Colonic mucosa (tissue), 4 donors: Measurements from ENCODE around the gene WDR81. TPM values are rescaled to one million over a fixed set of nuclear protein-coding genes. Genes with fewer than 3 reads are reported as not detected.
A peak's percentile ranks its signal among the peaks of the same experiment; 100 is the strongest.

Source experiments
- DNase-seq: peaks from one replicate; pipeline ENCODE4 v3.0.0-alpha.2; 2020
- H3K27ac ChIP-seq: fragments of 200-600 bp; one replicate; pipeline ENCODE4 v1.8.0; 2021
- H3K27me3 ChIP-seq: fragments of 200-600 bp; one replicate; pipeline ENCODE4 v1.8.0; 2021
- H3K36me3 ChIP-seq: fragments of 200-600 bp; one replicate; pipeline ENCODE4 v1.8.0; 2021
- H3K4me1 ChIP-seq: fragments of 200-600 bp; one replicate; pipeline ENCODE4 v1.8.0; 2021; ENCODE audit warnings: mild to moderate bottlenecking
- H3K4me3 ChIP-seq: fragments of 200-600 bp; one replicate; pipeline ENCODE4 v1.8.0; 2021
- H3K9ac ChIP-seq, 2 donors: one replicate each; pipeline ENCODE4 v1.7.0; 2013; ENCODE audit warnings: control low read depth in 2 of 2, low read depth in 2 of 2, low read length in 2 of 2
- H3K9me3 ChIP-seq: fragments of 200-600 bp; one replicate; pipeline ENCODE4 v1.8.0; 2021
- CTCF ChIP-seq: fragments of 200-600 bp; IDR thresholded peaks from one replicate; pipeline ENCODE4 v1.8.0; 2022; ENCODE audit warnings: antibody characterized with exemption, mild to moderate bottlenecking
- intact Hi-C: fragments of 100-400 bp; cut with DNase I; formaldehyde crosslinking; loops from one replicate; pipeline ENCODE4 v1.14.1; 2022
- total RNA-seq, 2 donors: library from RNA; stranded (reverse); fragmentation: NEBNext Ultra II Directional in 1 of 2; extraction: Animal tissue kit (Norgen Biotek cat#: 25700) in 1 of 2; gene quantifications; one replicate each; pipeline ENCODE4 v1.2.1, GENCODE V29; 2021
- donor health status: healthy.
- donor health status: DM: no; HTN: no; CAD: no.
- donor health status: DM: no; HTN: no; CAD: no.

WDR81 gene
- total RNA-seq, 2 donors from 2014 or later: 9.2 to 16.0 TPM

GRCh38 chr17:1714427-1714979, 10.0 kb upstream of the WDR81 start:
- peak overlapping the region; percentile 94 to 96 for H3K9ac ChIP-seq
- H3K4me3 ChIP-seq: peak overlapping the region; percentile 93
- peak; percentile 100 for DNase-seq
- H3K36me3 ChIP-seq: no peaks in the 10 kb centered on the region
- intact Hi-C loops: loop anchor here (5.0 kb wide), 1 partner anchor 37 kb away; no protein-coding TSS in a partner anchor
- H3K4me1 ChIP-seq: peaks cover 25% of the 10 kb centered on the region
- no peak for TF ChIP-seq CTCF
- no peaks in the 10 kb centered on the region for H3K9me3 ChIP-seq
- no peaks in the 10 kb centered on the region for H3K27me3 ChIP-seq
- peak overlapping the region; percentile 98 for H3K27ac ChIP-seq

- Histone ChIP-seq H3K9me3 (no peaks in the 10 kb centered on the region), H3K4me3 (peak overlapping the region; percentile 93), H3K4me1 (peaks cover 25% of the 10 kb centered on the region), H3K9ac (peak overlapping the region; percentile 94 to 96), H3K27me3 (no peaks in the 10 kb centered on the region), H3K27ac (peak overlapping the region; percentile 98), H3K36me3 (no peaks in the 10 kb centered on the region)
- peak; percentile 87 for DNase-seq
- intact Hi-C loops: loop anchor here (5.0 kb wide), 1 partner anchor 38 kb away; no protein-coding TSS in a partner anchor
- TF ChIP-seq CTCF: no peak
These were observed 9.3 kb upstream of the WDR81 start for GRCh38 chr17:1714980-1715802.

GRCh38 chr17:1715803-1716075, 8.8 kb upstream of the WDR81 start:
- TF ChIP-seq CTCF: no peak
- no peaks in the 10 kb centered on the region for H3K9me3 ChIP-seq
- no peaks in the 10 kb centered on the region for H3K27me3 ChIP-seq
- peak overlapping the region; percentile 93 for H3K4me3 ChIP-seq
- intact Hi-C loops: no loop called here
- H3K27ac ChIP-seq: peak overlapping the region; percentile 98
- H3K36me3 ChIP-seq: no peaks in the 10 kb centered on the region
- no peak for DNase-seq
- peak overlapping the region; percentile 94 to 96 for H3K9ac ChIP-seq
- peaks cover 25% of the 10 kb centered on the region for H3K4me1 ChIP-seq

- Histone ChIP-seq H3K9ac (peak overlapping the region; percentile 94 to 96), H3K36me3 (no peaks in the 10 kb centered on the region), H3K27ac (peak overlapping the region; percentile 99), H3K27me3 (no peaks in the 10 kb centered on the region), H3K4me3 (peak overlapping the region; percentile 93), H3K4me1 (peaks cover 25% of the 10 kb centered on the region), H3K9me3 (no peaks in the 10 kb centered on the region)
- DNase-seq: peak; percentile 99
- no peak for TF ChIP-seq CTCF
- intact Hi-C loops: no loop called here
These were observed 8.2 kb upstream of the WDR81 start for GRCh38 chr17:1716076-1716911.

GRCh38 chr17:1716912-1717695, 7.4 kb upstream of the WDR81 start:
- peak; percentile 98 for DNase-seq
- intact Hi-C loops: no loop called here
- H3K27me3 ChIP-seq: no peaks in the 10 kb centered on the region

More at GRCh38 chr17:1716912-1717695, 7.4 kb upstream of the WDR81 start:
- Histone ChIP-seq H3K9ac (peak overlapping the region; percentile 93 to 94), H3K9me3 (no peaks in the 10 kb centered on the region), H3K4me1 (peaks cover 25% of the 10 kb centered on the region), H3K4me3 (peak overlapping the region; percentile 71), H3K36me3 (no peaks in the 10 kb centered on the region), H3K27ac (peak overlapping the region; percentile 99)
- TF ChIP-seq CTCF: no peak
